Testis (tissue), 2 donors: ENCODE results near the gene VSTM2B.

Experiments
- CTCF ChIP-seq, 3 experiments: fragments of 450-650 bp in 2 of 3; fragments of 200-600 bp in 1 of 3; sonication (generic) in 1 of 3; IDR thresholded peaks; one replicate each; pipeline ENCODE4 v1.5.1; 2016 to 2019; ENCODE audit warnings: antibody characterized with exemption in 3 of 3, mild to moderate bottlenecking in 2 of 3, moderate library complexity in 1 of 3
- POLR2A ChIP-seq: fragments of 450-650 bp; IDR thresholded peaks from one replicate; pipeline ENCODE4 v1.6.1; 2017; ENCODE audit warnings: antibody characterized with exemption, mild to moderate bottlenecking, moderate library complexity

DNA sequence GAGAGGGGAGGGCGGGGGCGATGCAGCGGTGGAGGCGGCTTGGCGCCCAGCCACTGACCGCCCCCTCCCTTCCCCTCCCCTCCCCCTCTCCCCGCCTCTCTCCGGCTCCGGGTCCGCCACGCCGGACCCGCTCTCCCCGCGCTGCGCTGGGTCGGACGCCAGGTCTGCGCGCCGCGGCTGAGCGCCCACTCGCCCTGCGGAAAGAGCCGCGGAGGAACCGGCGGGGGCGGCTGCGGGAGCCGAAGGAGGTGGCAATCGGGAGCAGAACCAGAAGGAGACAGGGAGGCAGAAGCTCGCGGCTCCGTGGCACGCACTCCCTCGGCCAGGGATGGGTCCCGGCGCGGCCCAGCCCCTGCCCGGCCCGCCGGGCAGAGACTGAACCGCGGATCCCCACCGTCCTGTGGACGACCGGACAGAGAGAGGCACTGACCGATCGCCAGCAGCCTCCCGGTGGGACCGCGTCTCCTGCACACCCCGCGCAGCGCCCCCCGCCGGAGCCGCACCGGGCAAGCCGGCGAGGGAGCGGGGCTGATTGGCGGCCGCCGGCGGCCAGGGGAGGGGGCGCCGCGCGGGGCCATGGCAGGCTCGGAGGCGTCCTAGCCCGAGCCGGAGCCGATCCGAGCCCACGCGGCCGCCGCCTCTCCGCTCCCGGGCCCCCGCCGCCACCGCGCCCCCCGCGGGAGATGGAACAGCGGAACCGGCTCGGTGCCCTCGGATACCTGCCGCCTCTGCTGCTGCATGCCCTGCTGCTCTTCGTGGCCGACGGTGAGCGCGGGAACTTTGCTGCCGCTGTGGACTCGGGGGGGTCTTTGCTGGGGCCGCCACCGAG, at the start of gene VSTM2B:
- TF ChIP-seq CTCF (IDR thresholded peaks at IDR 0.05) (no peak), POLR2A (no peak)
